Skin of body (tissue), 2 donors: Measurements from ENCODE around the gene SH2D4B. TPM values are rescaled to one million over a fixed set of nuclear protein-coding genes. Genes with fewer than 3 reads are reported as not detected.

ENCODE experiments used
- DNase-seq: peaks from one replicate; lab custom pipeline; 2025; lab: John Stamatoyannopoulos, UW
- total RNA-seq: library from RNA; depleted of rRNA; stranded (reverse); fragments of >200 nt; gene quantifications from one replicate; pipeline ENCODE4 v1.2.3, GENCODE V29; 2014

The SH2D4B gene
- total RNA-seq, 1 donor from 2014 or later: 0.20 TPM

DNA sequence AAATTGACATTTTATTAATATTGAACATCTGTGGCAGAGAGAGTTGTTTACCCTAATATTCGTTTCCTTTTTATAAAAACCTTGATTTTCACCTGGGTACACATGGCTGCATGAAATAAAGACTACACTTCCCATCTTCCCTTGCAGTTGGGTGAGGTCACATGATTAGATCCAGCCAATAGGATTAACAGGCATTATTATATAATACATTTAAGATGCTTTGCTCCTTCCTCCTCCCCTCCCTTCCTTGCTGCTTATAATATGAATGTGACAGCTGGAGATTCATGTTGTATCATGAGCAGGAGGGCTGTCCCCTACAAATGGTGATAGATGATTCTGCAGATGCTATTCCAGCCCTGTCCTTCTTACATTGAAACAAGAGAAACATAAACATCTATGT lies 146.6 kb downstream of the SH2D4B start:
- peak; percentile 10 for DNase-seq

DNA sequence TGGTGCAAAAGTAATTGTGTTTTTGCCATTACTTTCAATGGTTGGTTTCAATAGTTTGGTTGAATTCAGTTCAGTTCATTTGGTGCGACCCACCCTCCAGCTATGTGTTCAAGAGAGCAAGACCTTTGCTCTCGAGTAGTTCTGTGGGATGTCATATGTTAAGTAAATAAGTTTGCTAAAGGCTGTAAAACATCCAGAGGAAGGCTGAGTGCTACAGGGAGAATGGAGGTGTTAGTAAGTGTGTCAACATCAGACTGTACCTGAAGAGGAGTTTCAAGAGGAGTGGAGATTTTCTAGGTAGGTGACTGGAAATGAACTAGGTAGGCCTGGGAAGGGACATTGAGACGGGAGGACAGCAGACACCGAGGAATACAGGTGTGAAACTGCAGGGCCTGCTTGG lies 147.7 kb downstream of the SH2D4B start:
- no peak for DNase-seq

DNA sequence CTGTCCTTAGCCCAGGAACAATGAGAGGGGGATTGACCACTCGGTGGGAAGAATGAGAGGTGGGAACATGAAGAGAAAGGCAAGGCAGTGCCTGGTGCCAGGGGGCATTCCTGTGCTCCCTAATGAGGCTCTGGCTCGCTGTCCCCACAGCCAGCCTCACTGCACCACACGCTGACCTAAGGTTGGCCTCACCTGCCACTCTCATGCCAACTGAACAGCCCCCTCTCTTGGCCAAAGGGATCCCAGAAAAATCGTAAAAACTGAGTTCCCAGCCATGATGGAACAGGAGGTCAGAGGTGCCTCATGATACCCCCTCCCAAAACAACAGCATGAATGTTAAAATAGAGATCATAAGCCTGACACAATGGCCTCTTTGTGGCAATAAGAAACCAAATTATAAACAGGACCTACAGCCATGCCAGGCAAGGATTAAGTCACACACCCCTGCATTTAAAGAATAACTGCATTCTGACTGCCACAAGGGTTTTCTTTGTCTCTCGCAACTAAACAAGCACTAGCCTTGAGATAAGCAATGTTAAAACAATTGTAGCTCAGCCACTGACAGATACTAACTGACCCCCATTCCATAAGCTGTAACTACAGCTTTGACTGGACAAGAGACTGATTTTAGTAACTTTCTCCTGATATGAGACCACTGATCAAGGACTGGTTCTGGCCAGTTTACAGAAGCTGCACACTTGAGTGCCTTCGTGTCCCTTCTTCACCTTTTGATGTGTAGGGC lies 149.2 kb downstream of the SH2D4B start:
- no peak for DNase-seq

DNA sequence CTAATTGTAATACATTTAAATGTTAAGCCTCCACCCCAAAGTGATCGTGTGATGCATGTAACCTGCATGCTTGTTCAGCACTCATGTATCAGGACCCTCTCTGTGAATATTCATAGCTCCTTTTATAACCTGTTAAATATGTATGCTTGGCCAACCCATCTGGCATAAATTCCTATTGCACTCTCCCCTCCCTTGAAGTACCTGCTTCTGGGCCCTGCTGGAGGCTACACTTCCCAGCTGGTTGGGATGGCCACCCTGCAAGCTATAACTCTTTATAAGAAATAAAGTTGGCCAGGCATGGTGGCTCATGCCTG lies 149.7 kb downstream of the SH2D4B start:
- DNase-seq: no peak

DNA sequence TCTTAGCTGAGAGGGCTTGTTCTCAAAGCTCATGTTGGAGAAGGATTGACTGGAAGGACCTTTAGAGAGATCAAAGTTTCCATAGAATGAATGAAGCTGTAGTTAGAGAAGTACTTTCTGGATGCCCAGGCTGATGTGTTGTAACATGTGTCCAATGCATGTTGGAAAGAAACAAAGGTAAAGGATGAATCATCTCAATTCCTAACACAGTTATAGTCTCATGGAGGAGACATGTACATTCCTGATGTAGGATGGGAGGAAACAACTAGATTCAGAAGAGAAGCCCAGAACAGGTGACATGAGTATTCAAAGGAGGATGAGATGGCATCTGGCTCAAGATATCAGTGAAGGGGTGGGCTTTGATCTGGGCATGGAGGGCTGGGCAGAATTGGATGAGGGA lies 152.7 kb downstream of the SH2D4B start:
- DNase-seq: no peak

DNA sequence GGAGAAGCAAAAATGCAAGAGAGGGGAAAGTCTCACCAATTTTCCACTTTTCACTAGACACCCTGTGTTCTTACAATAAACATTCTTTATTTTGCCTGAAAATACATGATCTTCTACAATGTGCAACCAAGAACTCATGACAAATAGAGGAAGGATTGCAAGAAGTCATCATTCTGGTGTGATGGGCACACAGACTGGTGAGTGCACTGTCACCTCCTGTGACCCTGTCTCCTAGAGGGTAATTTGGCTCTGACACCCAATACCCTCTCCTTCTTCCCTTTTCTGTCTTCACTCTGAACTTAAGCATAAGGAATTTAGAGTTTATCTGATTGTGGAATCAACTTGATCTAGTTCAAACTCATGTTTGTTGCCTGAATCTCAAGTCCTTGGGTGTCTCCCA lies 153.7 kb downstream of the SH2D4B start:
- DNase-seq: no peak

DNA sequence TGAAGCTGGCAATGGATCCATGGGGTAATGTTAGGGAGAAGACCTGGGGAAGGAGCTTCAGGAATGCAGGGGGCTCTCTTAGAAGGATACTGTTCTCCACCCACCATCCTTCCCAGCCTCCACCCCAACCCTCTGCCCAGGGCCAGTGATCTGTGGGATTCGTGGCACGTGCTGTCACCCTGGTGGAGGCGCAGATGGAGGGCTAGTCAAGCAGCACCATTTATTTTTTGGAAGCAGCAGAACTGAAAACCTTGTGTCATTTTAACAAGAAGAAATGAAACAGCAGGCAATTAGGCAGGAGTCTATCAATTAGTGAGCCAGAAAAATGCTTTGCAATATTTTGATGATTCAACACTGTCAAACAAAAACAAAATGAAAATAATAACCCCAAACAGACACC lies 155.9 kb downstream of the SH2D4B start:
- no peak for DNase-seq

DNA sequence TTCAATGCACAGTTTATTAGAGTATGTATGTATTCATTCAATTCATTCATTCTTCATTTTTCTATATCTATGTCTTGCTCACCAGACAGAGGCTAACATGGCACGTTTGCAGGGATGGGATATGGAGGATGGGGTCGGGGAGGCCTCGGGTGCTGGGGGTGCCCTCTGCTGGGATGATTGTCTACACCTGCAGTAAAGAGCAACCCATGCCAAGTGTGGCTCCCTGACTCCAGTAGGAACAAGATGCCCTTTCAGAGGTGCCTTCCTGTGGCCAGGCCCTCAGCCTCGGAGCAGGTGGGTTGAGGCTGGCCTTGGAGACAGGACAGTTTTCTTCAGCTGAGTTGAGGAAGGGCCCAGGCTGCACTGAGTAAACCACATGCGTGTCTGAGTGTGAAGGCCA lies 157.2 kb downstream of the SH2D4B start:
- no peak for DNase-seq

Other genes starting within 250 kb of the SH2D4B start
- gene MAT1A, start 248.2 kb upstream of the SH2D4B start, total RNA-seq: 0.30 TPM
- 0.30 TPM for gene DYDC1, start 181.1 kb upstream of the SH2D4B start, total RNA-seq
- 0.10 TPM for gene DYDC2, start 181.1 kb upstream of the SH2D4B start, total RNA-seq
- 69.5 TPM for gene PRXL2A, start 129.4 kb upstream of the SH2D4B start, total RNA-seq
- 24.1 TPM for gene TSPAN14, start 83.6 kb upstream of the SH2D4B start, total RNA-seq